Trophoblast cell (in vitro differentiated cells and primary cell): Measurements from ENCODE around the gene TM9SF1.

ENCODE experiments used
- DNase-seq, 2 donors: peaks; one replicate each; pipeline ENCODE4 v3.0.0-alpha.2; 2016
- H2AFZ ChIP-seq: 2 replicates; pipeline ENCODE4 v1.6.1; 2013; ENCODE audit warnings: low read length, moderate library complexity, mild to moderate bottlenecking; ENCODE audit not compliant: insufficient read depth, poor library complexity
- H2AK5ac ChIP-seq: 2 replicates; pipeline ENCODE4 v1.6.1; 2013; ENCODE audit warnings: mild to moderate bottlenecking, low read length
- H2BK120ac ChIP-seq: 2 replicates; pipeline ENCODE4 v1.6.1; 2013; ENCODE audit warnings: low read length, mild to moderate bottlenecking, moderate library complexity; ENCODE audit not compliant: insufficient read depth, poor library complexity
- H2BK12ac ChIP-seq: 2 replicates; pipeline ENCODE4 v1.6.1; 2013; ENCODE audit warnings: mild to moderate bottlenecking, low read length, moderate library complexity
- H2BK5ac ChIP-seq: 2 replicates; pipeline ENCODE4 v1.6.1; 2013; ENCODE audit warnings: low read length, low read depth, moderate library complexity, mild to moderate bottlenecking; ENCODE audit not compliant: poor library complexity
- H3K14ac ChIP-seq: 2 replicates; pipeline ENCODE4 v1.6.1; 2013; ENCODE audit warnings: mild to moderate bottlenecking, low read length
- H3K18ac ChIP-seq: 2 replicates; pipeline ENCODE4 v1.6.1; 2013; ENCODE audit warnings: mild to moderate bottlenecking, low read length
- H3K23ac ChIP-seq: 2 replicates; pipeline ENCODE4 v1.6.1; 2013; ENCODE audit warnings: low read length
- H3K27ac ChIP-seq: 2 replicates; pipeline ENCODE4 v1.5.1; 2013; ENCODE audit warnings: low read depth, mild to moderate bottlenecking, inconsistent platforms, low read length, moderate library complexity
- H3K27me3 ChIP-seq: 2 replicates; pipeline ENCODE4 v1.6.1; 2013; ENCODE audit warnings: inconsistent platforms, mild to moderate bottlenecking, low read length, moderate library complexity; ENCODE audit not compliant: insufficient read depth
- H3K36me3 ChIP-seq, 2 experiments: 1 replicate in 1 of 2; 2 replicates in 1 of 2; pipeline ENCODE4 v1.6.1; 2013; ENCODE audit warnings: low read length in 2 of 2, mild to moderate bottlenecking in 2 of 2, moderate library complexity in 1 of 2; ENCODE audit not compliant: insufficient read depth in 2 of 2, control insufficient read depth in 1 of 2
- H3K4ac ChIP-seq: 2 replicates; pipeline ENCODE4 v1.6.1; 2013; ENCODE audit warnings: low read depth, mild to moderate bottlenecking, low read length, moderate library complexity
- H3K4me1 ChIP-seq, 2 experiments: 1 replicate in 1 of 2; 2 replicates in 1 of 2; pipeline ENCODE4 v1.6.1; 2013; ENCODE audit warnings: low read length in 2 of 2, mild to moderate bottlenecking in 2 of 2, moderate library complexity in 1 of 2; ENCODE audit not compliant: insufficient read depth in 2 of 2, control insufficient read depth in 1 of 2
- H3K4me2 ChIP-seq: 2 replicates; pipeline ENCODE4 v1.6.1; 2013; ENCODE audit warnings: inconsistent platforms, mild to moderate bottlenecking, low read length, moderate library complexity
- H3K4me3 ChIP-seq: 2 replicates; pipeline ENCODE4 v1.5.1; 2013; ENCODE audit warnings: mild to moderate bottlenecking, low read depth, low read length, inconsistent platforms
- H3K79me1 ChIP-seq: one replicate; pipeline ENCODE4 v1.6.1; 2013; ENCODE audit warnings: low read length
- H3K79me2 ChIP-seq: 2 replicates; pipeline ENCODE4 v1.6.1; 2013; ENCODE audit warnings: low read length, mild to moderate bottlenecking; ENCODE audit not compliant: control insufficient read depth, insufficient read depth, poor library complexity
- H3K9ac ChIP-seq: 2 replicates; pipeline ENCODE4 v1.6.1; 2013; ENCODE audit warnings: mild to moderate bottlenecking, low read length
- H3K9me3 ChIP-seq: 2 replicates; pipeline ENCODE4 v1.6.1; 2013; ENCODE audit warnings: low read depth, mild to moderate bottlenecking, control low read depth, inconsistent platforms, low read length; ENCODE audit not compliant: insufficient read depth
- H4K12ac ChIP-seq: 2 replicates; pipeline ENCODE4 v1.6.1; 2013; ENCODE audit warnings: low read depth, mild to moderate bottlenecking, low read length, moderate library complexity
- H4K8ac ChIP-seq: 2 replicates; pipeline ENCODE4 v1.6.1; 2013; ENCODE audit warnings: low read depth, mild to moderate bottlenecking, low read length, moderate library complexity
- H4K91ac ChIP-seq: one replicate; pipeline ENCODE4 v1.6.1; 2013; ENCODE audit warnings: low read depth, mild to moderate bottlenecking, low read length, moderate library complexity
- WGBS: extraction: QIAGEN DNeasy Blood & Tissue Kit; methylation state at CpG from one replicate; pipeline ENCODE4 v1.1.7; 2013; ENCODE audit warnings: missing lambda C conversion rate; ENCODE audit not compliant: insufficient read length, insufficient coverage; ENCODE audit errors: extremely low coverage; 5-methylcytosine and 5-hydroxymethylcytosine counted together

The TM9SF1 gene

DNA sequence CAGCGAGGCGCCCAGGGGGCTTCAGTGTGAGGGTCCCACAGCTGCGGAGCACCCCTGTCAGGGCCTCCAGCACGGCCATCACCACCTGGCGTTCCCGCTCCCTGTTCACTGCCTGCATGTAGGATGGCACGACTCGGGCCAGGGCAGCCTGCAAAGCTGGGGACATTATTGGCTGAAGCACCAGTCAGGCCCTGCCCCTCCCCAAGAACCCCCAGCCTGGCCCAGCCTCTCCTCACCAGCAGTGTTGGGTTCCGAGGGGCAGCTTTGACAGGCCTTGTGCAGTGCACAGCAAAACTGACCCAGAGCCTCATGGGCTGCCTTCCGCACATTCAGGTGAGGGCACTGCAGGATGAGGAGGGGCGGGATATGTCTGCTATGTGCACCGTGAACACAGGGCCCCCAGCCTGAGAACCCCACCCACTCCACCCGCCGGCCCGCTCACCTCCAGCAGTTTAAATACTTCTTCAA, 12.2 kb downstream of the TM9SF1 start:
- no peak overlapping the region for H3K18ac ChIP-seq
- H4K91ac ChIP-seq, result no peak overlapping the region
- H2AFZ ChIP-seq, result no peak overlapping the region
- no peak overlapping the region for H2BK5ac ChIP-seq
- H3K9ac ChIP-seq, result no peak overlapping the region
- no peak overlapping the region for H4K8ac ChIP-seq
- H3K4me3 ChIP-seq, result no peak overlapping the region
- H3K4ac ChIP-seq, result no peak overlapping the region
- no peaks in the 10 kb centered on the region for H3K27me3 ChIP-seq
- no peak overlapping the region for H4K12ac ChIP-seq
- H3K36me3 ChIP-seq, result peaks cover 80 to 91% of the 10 kb centered on the region in 2 experiments
- no peak overlapping the region for H2AK5ac ChIP-seq
- H3K79me2 ChIP-seq, result no peaks in the 10 kb centered on the region
- H2BK12ac ChIP-seq, result no peak overlapping the region
- no peaks in the 10 kb centered on the region for H3K9me3 ChIP-seq
- H3K4me1 ChIP-seq, result peaks cover 0 to 2% of the 10 kb centered on the region in 2 experiments
- H3K27ac ChIP-seq, result no peak overlapping the region
- no peak overlapping the region for H3K14ac ChIP-seq
- H3K79me1 ChIP-seq, result no peaks in the 10 kb centered on the region
- no peak overlapping the region for H2BK120ac ChIP-seq
- H3K4me2 ChIP-seq, result no peak overlapping the region
- no peak for DNase-seq
- no peak overlapping the region for H3K23ac ChIP-seq
- no CpG with 5 or more reads among the region's 15 CpGs for WGBS

DNA sequence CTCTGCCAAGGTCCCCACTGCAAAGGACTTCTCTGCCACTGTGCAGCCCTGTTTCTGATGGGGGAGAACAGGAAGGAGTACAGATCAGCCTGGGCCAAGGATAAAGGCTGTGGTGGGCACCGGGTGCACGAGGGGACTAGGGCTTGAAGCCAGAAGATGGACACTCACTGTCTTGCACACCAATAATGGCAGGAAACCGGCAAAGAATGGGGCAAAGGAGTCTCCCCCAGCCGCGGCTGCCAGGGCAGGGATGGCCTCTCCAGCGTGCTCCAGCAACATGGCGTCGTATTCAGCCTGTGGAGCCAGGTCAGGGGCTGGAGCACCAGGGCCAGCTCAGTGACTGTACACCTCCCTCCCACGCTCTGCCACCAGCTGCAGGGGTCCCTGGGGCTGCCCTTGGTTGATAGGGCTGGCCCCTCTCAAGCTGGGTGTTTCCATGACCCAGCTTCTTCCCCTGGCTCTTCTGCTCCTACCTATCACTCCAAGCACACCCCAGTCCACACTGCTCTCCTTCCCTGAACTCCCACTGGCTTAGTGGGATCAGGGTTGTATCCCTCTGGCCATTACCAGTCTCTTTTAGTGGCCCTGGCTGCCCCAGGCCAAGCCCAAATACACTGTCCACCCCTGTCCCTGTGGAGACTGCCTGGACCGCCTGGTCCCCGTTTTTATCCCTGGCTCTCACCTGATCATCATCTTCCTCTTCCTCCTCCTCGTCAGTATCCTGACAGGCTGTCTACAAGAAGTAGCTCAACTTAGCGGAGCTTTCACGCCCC, 12.9 kb downstream of the TM9SF1 start:
- DNase-seq, result no peak
- no peak overlapping the region for H4K8ac ChIP-seq
- no peak overlapping the region for H2BK120ac ChIP-seq
- no peaks in the 10 kb centered on the region for H3K4me1 ChIP-seq
- H3K36me3 ChIP-seq, result peaks cover 86 to 97% of the 10 kb centered on the region in 2 experiments
- H2AK5ac ChIP-seq, result no peak overlapping the region
- H3K18ac ChIP-seq, result no peak overlapping the region
- H2AFZ ChIP-seq, result no peak overlapping the region
- H3K23ac ChIP-seq, result no peak overlapping the region
- no peak overlapping the region for H4K91ac ChIP-seq
- no peak overlapping the region for H2BK5ac ChIP-seq
- no peak overlapping the region for H2BK12ac ChIP-seq
- no peak overlapping the region for H3K27ac ChIP-seq
- WGBS, result no CpG with 5 or more reads among the region's 14 CpGs
- no peak overlapping the region for H3K4ac ChIP-seq
- H3K4me3 ChIP-seq, result no peak overlapping the region
- H3K79me2 ChIP-seq, result no peaks in the 10 kb centered on the region
- H3K14ac ChIP-seq, result no peak overlapping the region
- no peak overlapping the region for H3K4me2 ChIP-seq
- H3K79me1 ChIP-seq, result no peaks in the 10 kb centered on the region
- no peaks in the 10 kb centered on the region for H3K9me3 ChIP-seq
- no peak overlapping the region for H3K9ac ChIP-seq
- no peaks in the 10 kb centered on the region for H3K27me3 ChIP-seq
- no peak overlapping the region for H4K12ac ChIP-seq

- Histone ChIP-seq H2BK120ac (no peak overlapping the region), H3K4me1 (no peaks in the 10 kb centered on the region), H3K79me2 (no peaks in the 10 kb centered on the region), H4K91ac (no peak overlapping the region), H4K8ac (no peak overlapping the region), H3K9ac (no peak overlapping the region), H3K4ac (no peak overlapping the region), H3K4me2 (no peak overlapping the region), H2BK12ac (no peak overlapping the region), H3K27me3 (no peaks in the 10 kb centered on the region), H4K12ac (no peak overlapping the region), H2AFZ (no peak overlapping the region), H3K79me1 (no peaks in the 10 kb centered on the region), H2AK5ac (no peak overlapping the region), H3K23ac (no peak overlapping the region), H3K4me3 (no peak overlapping the region), H3K9me3 (no peaks in the 10 kb centered on the region), H2BK5ac (no peak overlapping the region), H3K27ac (no peak overlapping the region), H3K36me3 (peaks cover 88 to 97% of the 10 kb centered on the region in 2 experiments), H3K14ac (no peak overlapping the region), H3K18ac (no peak overlapping the region)
- WGBS, result no CpG with 5 or more reads among the region's 19 CpGs
- no peak for DNase-seq
These were observed 13.7 kb downstream of the TM9SF1 start for GRCh38 chr14:24181371-24182077.

- no peak for DNase-seq
- H2BK120ac ChIP-seq, result no peak overlapping the region
- H4K91ac ChIP-seq, result no peak overlapping the region
- H2AFZ ChIP-seq, result no peak overlapping the region
- H3K9ac ChIP-seq, result no peak overlapping the region
- no peak overlapping the region for H3K4ac ChIP-seq
- no peak overlapping the region for H3K27ac ChIP-seq
- peaks cover 79 to 84% of the 10 kb centered on the region in 2 experiments for H3K36me3 ChIP-seq
- H3K4me1 ChIP-seq, result no peaks in the 10 kb centered on the region
- no peaks in the 10 kb centered on the region for H3K27me3 ChIP-seq
- no peak overlapping the region for H3K14ac ChIP-seq
- H4K12ac ChIP-seq, result no peak overlapping the region
- H2BK12ac ChIP-seq, result no peak overlapping the region
- no peak overlapping the region for H3K4me2 ChIP-seq
- H3K79me1 ChIP-seq, result no peaks in the 10 kb centered on the region
- H3K4me3 ChIP-seq, result no peak overlapping the region
- no peak overlapping the region for H2BK5ac ChIP-seq
- H2AK5ac ChIP-seq, result no peak overlapping the region
- H3K23ac ChIP-seq, result no peak overlapping the region
- H4K8ac ChIP-seq, result no peak overlapping the region
- no peak overlapping the region for H3K18ac ChIP-seq
- WGBS, result no CpG with 5 or more reads among the region's 18 CpGs
- H3K79me2 ChIP-seq, result no peaks in the 10 kb centered on the region
- no peaks in the 10 kb centered on the region for H3K9me3 ChIP-seq
These were observed 15.1 kb downstream of the TM9SF1 start for GRCh38 chr14:24179961-24180796.
